GM21526 (cell line): Measurements from ENCODE around the gene WSB1.

ENCODE experiments used
- ATAC-seq: cut with Tn5 transposase; IDR thresholded peaks from one replicate; pipeline ENCODE4 v1.9.1; 2021; ENCODE audit warnings: moderate library complexity; ENCODE audit not compliant: unreplicated experiment, low FRiP score

Gene WSB1

GRCh38 chr17:27332485-27333409 is 38.8 kb downstream of the WSB1 start:
- ATAC-seq, result peak; percentile 83

- ATAC-seq, result no peak
Observed at GRCh38 chr17:27333410-27333980, 39.6 kb downstream of the WSB1 start.

GRCh38 chr17:27336184-27336583 is 42.3 kb downstream of the WSB1 start:
- no peak for ATAC-seq

DNA sequence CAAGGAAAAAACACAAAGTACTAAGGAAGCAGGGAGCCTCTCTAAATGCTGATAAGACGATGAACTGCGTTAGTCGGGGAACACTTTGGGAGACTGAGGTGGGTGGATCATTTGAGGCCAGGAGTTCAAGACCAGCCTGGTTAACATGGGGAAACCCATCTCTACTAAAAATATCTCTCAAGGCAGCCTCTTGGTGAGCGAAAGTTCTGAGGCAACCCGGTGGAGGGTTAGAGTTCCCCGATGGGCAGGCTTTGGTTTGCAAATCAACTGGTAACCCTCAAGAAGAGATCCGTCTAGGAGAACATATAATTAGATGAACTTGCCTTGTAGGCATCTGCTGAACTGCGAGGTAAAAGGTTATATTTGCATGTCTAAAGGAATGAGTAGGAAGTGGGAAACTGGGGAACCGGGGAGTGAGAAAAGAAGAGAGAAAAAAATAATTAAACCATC is 44.6 kb downstream of the WSB1 start:
- peak; percentile 52 for ATAC-seq

DNA sequence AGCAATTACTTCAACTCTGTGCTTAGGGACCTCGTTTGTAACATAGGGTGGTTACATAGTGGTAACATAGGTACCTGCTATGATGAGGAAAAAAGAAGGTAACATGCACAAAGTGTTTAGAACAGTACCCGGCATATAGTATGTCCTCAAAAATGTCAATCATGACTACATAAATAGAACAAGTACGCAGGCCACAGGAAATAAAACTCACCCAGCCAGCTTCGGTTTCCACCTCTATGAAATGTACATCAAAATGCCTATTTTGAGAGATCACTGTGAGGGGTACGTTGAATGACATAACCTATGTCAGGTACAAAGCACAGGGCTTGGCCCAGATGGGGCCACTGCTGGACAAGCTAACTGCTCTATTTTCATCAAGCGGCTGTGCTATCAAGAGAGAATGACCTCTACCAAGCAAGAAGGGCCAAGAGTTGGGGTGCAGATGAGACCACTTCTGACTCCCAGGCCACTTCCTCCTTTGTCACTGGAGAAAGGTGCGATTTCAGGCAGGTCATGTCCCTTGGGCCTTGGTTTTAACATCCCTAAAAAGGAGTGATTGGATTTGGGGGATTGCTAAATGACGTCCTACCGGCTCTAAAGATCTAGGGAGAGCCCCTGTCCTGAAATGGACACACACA is 45.4 kb downstream of the WSB1 start:
- no peak for ATAC-seq

- no peak for ATAC-seq
Observed at GRCh38 chr17:27339836-27340550, 46.1 kb downstream of the WSB1 start.

- ATAC-seq, result no peak
Observed at GRCh38 chr17:27340575-27340974, 46.7 kb downstream of the WSB1 start.

DNA sequence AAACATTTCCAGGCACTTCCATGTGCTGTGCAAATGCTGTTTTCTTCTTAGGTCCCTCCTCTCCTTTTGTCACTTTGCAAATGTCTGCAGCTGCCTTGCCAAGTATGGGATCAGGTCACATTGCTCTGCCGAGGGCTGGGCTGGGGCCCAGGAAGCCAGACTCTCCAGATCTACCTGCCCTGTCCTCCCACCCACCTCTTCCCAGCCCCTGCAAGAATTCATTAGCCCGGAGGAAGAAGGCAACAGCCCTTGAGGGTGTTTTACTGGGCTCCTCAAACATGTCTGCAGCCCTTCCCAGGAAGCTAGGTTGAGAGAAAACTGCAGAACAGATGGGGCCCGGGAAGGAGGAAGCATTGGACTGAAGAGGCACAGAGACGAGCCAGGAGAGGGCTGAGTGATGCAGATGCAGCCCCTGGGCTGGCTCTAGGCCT is 47.1 kb downstream of the WSB1 start:
- no peak for ATAC-seq

DNA sequence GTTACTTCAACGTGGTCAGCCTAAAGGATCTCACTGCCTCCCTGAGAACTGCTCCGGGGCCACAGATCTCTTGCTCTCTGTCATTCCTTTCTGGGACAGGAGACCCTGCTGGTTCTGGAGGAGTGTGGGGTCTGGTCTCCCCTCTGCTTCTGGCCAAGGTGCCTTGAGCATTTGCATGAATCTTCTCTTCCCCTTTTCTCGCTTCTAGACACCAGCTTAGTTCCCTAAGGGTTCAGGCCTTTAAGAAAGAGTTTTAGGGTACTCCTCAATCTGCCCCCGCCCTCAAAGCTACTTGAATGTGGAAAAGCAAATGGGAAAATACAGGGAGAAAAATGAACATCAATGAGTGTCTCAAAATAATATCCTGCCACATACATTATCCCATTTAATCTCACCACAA is 48.1 kb downstream of the WSB1 start:
- ATAC-seq, result no peak

DNA sequence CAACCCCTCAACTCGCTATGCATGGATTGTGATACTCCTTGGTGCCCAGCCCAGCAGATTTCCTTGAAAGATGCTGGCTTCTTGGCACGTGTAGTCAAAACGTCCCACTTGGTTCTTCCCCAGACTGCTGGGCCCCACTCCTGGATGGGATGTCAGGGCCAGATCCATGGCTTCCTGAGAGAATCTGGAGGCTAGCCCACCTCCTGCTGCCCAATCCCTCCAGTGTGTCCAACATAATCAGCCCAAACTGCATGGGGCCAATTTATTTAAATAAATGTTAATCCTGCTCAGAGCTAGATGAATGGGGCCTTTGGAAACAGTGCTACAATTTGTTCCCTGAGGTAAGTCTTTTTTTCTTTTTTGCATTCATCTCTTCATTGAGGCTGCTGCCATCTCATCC is 49.4 kb downstream of the WSB1 start:
- ATAC-seq, result no peak

- no peak for ATAC-seq
Observed at GRCh38 chr17:27343977-27344607, 50.2 kb downstream of the WSB1 start.

- ATAC-seq, result no peak
Observed at GRCh38 chr17:27345141-27345904, 51.4 kb downstream of the WSB1 start.

- ATAC-seq, result no peak
Observed at GRCh38 chr17:27346228-27346899, 52.5 kb downstream of the WSB1 start.

GRCh38 chr17:27348196-27348595 is 54.3 kb downstream of the WSB1 start:
- no peak for ATAC-seq

DNA sequence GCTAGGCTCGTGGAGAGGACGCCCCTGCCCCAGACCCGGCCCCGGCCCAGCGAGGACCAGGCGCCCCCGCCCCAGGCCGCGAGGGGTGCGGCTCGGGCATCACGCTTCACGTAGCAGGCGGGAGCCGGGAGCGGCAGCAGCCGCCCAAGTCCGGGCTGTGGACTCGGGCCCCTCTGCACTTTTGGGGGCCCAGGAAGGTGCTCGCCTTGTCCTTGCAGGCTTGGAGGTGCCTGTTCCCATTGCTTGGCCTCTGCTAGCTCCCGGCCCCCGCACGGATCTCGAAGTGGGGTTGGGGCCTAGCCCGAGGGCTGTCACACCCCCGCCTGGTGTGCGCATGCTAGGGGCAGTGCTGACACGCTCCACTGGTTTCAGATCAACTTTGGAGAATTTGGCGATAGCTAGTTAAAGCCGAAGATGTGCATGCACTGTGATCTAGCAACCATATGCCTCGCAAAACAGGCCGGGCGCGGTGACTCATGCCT is 55.7 kb downstream of the WSB1 start:
- ATAC-seq, result no peak

- no peak for ATAC-seq
Observed at GRCh38 chr17:27351759-27352158, 57.8 kb downstream of the WSB1 start.

DNA sequence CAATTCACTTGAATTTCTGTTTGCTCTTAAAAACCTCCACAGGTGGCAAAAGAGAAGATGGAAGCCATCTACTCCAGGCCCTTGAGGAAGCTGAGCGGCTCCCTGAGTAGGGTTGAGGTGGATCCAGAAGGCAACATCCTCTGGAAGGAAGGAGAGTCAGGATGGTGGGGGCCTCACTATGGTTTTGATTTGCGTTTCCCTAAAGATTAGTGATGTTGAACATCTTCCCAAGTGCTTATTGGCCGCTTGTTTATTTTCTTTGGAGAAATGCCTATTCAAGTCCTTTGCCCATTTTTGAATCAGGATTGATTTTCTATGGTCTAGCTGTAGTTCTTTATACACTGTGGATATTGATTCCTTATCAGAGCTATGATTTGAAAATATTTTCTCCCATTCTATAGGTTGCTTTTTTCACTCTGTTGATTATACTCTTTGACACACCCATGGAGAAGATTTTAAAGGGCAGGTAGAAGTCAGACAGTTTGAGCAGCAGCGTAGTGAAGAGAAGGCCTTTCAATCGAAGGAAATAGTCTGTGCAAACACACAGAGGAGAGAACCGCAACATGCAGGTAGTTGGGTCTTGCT is 58.6 kb downstream of the WSB1 start:
- no peak for ATAC-seq

GRCh38 chr17:27353033-27353460 is 59.1 kb downstream of the WSB1 start:
- ATAC-seq, result no peak
